OCI-LY1 (cell line): ENCODE data around the gene PBX3.

ENCODE experiments used
- EZH2 ChIP-seq: fragments of 200-600 bp; sonication (generic), shearing (Covaris generic); IDR thresholded peaks from 2 replicates; pipeline ENCODE4 v1.8.0; 2017; ENCODE audit warnings: borderline replicate concordance, mixed run types, mild to moderate bottlenecking, antibody characterized with exemption, low read length, moderate library complexity, mixed read lengths
- TF ChIP-seq, protein P1 (sequence below): fragments of 200-600 bp; sonication (generic), shearing (Covaris generic); IDR thresholded peaks from 2 replicates; pipeline ENCODE4 v1.5.1; 2017; ENCODE audit warnings: mild to moderate bottlenecking, antibody characterized with exemption, low read length, moderate library complexity, mixed read lengths

DNA sequence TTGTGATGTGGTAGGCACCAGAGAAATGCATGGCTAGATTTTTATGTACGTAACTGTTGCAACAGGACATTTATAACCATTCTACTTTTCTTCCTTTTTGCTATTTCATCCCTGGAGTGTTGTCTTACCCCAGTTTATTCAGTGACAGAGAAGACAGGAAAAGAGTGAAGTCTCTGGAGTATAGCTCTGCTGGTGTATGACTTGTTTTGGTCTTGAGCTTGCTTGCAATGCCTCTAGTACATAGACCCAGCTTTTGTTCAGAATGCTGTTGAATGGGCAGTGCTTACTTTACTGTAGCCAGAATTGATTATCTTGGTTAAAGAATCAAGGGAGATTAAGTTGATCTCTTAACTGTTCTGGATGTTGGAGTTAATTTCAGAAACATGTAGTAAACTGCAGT lies 94.3 kb downstream of the PBX3 start:
- TF ChIP-seq, protein P1, sequence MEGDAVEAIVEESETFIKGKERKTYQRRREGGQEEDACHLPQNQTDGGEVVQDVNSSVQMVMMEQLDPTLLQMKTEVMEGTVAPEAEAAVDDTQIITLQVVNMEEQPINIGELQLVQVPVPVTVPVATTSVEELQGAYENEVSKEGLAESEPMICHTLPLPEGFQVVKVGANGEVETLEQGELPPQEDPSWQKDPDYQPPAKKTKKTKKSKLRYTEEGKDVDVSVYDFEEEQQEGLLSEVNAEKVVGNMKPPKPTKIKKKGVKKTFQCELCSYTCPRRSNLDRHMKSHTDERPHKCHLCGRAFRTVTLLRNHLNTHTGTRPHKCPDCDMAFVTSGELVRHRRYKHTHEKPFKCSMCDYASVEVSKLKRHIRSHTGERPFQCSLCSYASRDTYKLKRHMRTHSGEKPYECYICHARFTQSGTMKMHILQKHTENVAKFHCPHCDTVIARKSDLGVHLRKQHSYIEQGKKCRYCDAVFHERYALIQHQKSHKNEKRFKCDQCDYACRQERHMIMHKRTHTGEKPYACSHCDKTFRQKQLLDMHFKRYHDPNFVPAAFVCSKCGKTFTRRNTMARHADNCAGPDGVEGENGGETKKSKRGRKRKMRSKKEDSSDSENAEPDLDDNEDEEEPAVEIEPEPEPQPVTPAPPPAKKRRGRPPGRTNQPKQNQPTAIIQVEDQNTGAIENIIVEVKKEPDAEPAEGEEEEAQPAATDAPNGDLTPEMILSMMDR: no peak
- no peak for TF ChIP-seq EZH2
